Sciatic nerve (tissue), 2 donors: ENCODE measurements around the gene NKIRAS2. TPM values are rescaled to one million over a fixed set of nuclear protein-coding genes. Genes with fewer than 3 reads are reported as not detected.
"Not testable (repeated sequence)": the region's sequence is repeated elsewhere in the genome, so short reads cannot be mapped to it uniquely, and the experiment has no call there.

Experiments used
- ATAC-seq: fragments of 200-7000 bp; cut with Tn5 transposase; one replicate; pipeline ENCODE4 v1.9.1; 2020; ENCODE audit warnings: mild to moderate bottlenecking, moderate library complexity
- DNase-seq: peaks from one replicate; pipeline ENCODE4 v3.0.0-alpha.2; 2020; ENCODE audit warnings: low spot score
- intact Hi-C: fragments of 100-400 bp; cut with DNase I; formaldehyde crosslinking; loops from one replicate; pipeline ENCODE4 v1.14.2; 2022
- total RNA-seq: library from RNA; stranded (reverse); fragmentation: NEBNext Ultra II Directional; extraction: Animal tissue kit (Norgen Biotek cat#: 25700); gene quantifications from one replicate; pipeline ENCODE4 v1.2.1, GENCODE V29; 2021
- donor health status: DM: no; HTN: no; CAD: no.
- donor health status: DM: no; HTN: no; CAD: no.

The NKIRAS2 gene
- total RNA-seq, 1 donor from 2014 or later = 18.9 TPM

- DNase-seq = no peak
- intact Hi-C loops = no loop called here
Measured at GRCh38 chr17:41989702-41990419, 30.0 kb upstream of the NKIRAS2 start.

GRCh38 chr17:41992576-41992975, 27.3 kb upstream of the NKIRAS2 start:
- DNase-seq (peak; percentile 52), ATAC-seq (peak; percentile 63)
- intact Hi-C loops = no loop called here

More at GRCh38 chr17:41989702-41990419, 30.0 kb upstream of the NKIRAS2 start:
- no peak for ATAC-seq

DNA sequence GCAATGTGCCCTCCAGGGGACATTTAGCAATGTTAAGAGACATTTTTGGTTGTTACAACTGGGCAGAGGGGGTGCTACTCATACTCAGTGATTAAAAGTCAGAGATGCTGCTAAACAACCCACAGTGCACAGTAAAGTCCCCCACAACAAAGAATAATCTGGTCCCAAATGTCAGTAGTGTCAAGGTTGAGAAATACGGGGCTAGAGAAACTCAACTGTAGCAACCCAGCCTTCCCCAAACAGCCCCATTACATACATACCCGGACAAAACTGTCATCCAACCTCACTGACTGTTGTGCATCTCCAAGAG, 23.1 kb upstream of the NKIRAS2 start:
- ATAC-seq (no peak), DNase-seq (no peak)
- intact Hi-C loops = no loop called here

GRCh38 chr17:41998497-41998896, 21.4 kb upstream of the NKIRAS2 start:
- intact Hi-C loops = no loop called here
- ATAC-seq (no peak), DNase-seq (no peak)

GRCh38 chr17:42000413-42001133, 19.3 kb upstream of the NKIRAS2 start:
- ATAC-seq = no peak
- no peak for DNase-seq
- intact Hi-C loops = loop anchor here (5.0 kb wide), 1 partner anchor 967 kb away; no protein-coding TSS in a partner anchor

- intact Hi-C loops = loop anchor here (5.0 kb wide), 1 partner anchor 966 kb away; no protein-coding TSS in a partner anchor
- DNase-seq (no peak), ATAC-seq (no peak)
Measured at GRCh38 chr17:42001729-42002128, 18.2 kb upstream of the NKIRAS2 start.

DNA sequence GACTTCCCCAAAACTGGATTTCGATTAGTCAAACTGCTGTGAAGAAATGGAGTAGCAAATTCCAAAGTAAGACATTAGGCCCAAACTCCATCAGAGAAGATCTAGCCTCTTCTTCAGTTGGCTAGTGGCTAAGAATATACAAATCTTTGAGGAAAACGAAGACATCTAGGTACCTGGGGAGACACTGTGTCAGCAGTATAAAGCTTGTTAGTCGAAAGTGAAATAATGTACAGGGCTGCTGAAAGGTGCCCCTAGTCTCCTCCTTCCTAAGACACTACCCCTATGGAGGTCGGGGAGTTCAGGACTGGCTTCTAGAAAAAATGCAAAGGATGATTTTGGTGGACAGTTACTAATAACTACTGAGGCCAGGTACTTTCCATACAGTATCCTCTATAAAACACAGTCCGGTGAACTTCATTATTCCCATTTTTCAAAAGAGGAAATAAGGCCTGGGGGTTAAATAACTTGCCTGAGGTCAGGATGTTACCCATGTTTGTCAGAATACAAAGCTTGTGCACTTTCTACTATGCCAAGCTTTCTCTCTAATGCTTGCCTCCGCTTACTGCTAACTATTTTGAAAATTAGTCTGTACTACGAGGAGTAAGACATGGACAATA, 17.6 kb upstream of the NKIRAS2 start:
- no peak for DNase-seq
- intact Hi-C loops = loop anchor here (5.0 kb wide), 1 partner anchor 965 kb away; no protein-coding TSS in a partner anchor
- no peak for ATAC-seq

- intact Hi-C loops = loop anchor here (5.0 kb wide), 1 partner anchor 964 kb away; no protein-coding TSS in a partner anchor
- ATAC-seq = peak; percentile 60
- no peak for DNase-seq
Measured at GRCh38 chr17:42002792-42003301, 17.0 kb upstream of the NKIRAS2 start.

DNA sequence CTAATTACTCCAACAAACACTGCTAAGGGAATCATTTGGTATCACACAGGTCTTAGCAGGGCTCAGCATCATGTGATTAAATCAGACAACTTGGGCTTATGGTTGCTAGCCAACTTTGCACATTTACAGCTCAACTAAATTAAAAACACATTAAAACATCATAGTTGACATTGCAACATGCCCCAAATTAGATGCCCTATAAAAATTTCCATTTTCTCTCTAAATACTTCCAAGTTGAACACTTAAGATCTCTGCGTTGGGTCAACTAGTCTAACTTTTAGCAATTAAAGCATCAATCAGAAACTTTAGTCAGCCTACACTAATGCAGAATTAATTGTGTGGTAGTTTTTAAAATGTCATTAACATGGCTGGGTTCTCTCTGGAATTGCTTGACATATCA, 14.7 kb upstream of the NKIRAS2 start:
- no peak for ATAC-seq
- no peak for DNase-seq
- intact Hi-C loops = no loop called here

- peak; percentile 62 for DNase-seq
- ATAC-seq = peak; percentile 71
- intact Hi-C loops = loop anchor here (2.0 kb wide), 1 partner anchor 42 kb away; the partner anchor contains the start of gene CNP
Measured at GRCh38 chr17:42009170-42009569, 10.7 kb upstream of the NKIRAS2 start.

GRCh38 chr17:42010266-42010680, 9.6 kb upstream of the NKIRAS2 start:
- ATAC-seq, intact Hi-C loops: not testable (repeated sequence)
- peak; percentile 38 for DNase-seq

DNA sequence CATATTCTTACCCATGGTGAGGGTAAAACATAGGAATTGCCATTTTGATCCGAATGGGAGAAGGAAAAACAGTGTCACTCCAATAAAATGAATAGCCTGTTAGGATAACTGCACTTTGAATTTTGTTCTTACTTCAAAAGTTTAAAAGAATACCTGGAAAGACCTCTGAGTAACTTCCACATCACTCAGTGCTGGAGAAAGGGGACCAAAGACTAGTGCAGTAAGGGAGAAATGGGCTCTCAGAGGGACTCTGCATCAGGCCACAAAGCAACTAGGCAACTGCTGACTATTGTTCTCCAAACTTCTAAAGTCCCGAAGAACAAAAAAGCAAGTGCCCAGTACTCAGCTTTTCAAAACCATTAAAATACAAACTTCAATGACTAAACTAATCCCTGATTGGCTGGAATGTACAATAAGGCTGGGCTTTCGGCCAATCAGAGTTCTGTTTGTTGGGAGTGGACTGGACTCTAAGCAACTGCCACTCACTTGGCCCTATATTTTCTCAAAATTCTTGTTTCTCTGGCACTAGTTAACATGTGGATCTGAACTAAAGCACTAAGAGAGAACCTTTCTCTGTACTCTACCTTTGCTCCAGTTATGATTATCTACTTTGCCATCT, 8.9 kb upstream of the NKIRAS2 start:
- DNase-seq (peak; percentile 49), ATAC-seq (no peak)
- intact Hi-C loops = no loop called here

GRCh38 chr17:42012363-42012762, 7.5 kb upstream of the NKIRAS2 start:
- intact Hi-C loops, DNase-seq, ATAC-seq: not testable (repeated sequence)

GRCh38 chr17:42013740-42014139, 6.2 kb upstream of the NKIRAS2 start:
- intact Hi-C loops, DNase-seq, ATAC-seq: not testable (repeated sequence)

DNA sequence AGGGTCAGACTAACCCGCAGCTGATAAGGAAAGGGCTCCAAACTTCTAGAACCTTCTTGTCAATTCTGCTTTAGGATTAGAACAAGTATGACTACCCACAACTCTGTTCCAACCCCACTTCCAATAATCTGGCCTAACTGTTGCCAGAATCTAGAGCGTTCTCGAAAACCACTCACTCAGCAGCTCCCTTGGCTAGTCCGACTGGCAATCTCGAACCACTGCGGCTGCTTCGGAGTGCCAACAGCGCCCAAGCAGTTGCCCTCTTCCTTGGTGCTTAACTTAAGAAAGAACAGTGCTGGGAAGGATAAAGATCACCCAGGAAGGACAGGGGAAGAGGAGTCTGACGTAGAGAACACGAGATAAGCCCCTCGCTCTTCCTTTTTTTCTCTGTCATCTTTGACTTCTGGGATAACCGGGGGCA, 3.5 kb upstream of the NKIRAS2 start:
- intact Hi-C loops = no loop called here
- ATAC-seq (no peak), DNase-seq (no peak)

- peak; percentile 93 for DNase-seq
- peak; percentile 97 for ATAC-seq
- intact Hi-C loops = no loop called here
Measured at GRCh38 chr17:42016941-42017865, 2.7 kb upstream of the NKIRAS2 start, which contains the start of gene DNAJC7. DNAJC7 (minus strand) TSS chr17:42017439; CDS start chr17:42017416, 23 bp downstream.

GRCh38 chr17:42017866-42018200, 2.1 kb upstream of the NKIRAS2 start:
- ATAC-seq = no peak

GRCh38 chr17:42018339-42018738, 1.6 kb upstream of the NKIRAS2 start:
- intact Hi-C loops = no loop called here
- no peak for DNase-seq
- ATAC-seq = no peak

More at GRCh38 chr17:42017866-42018200, 2.1 kb upstream of the NKIRAS2 start:
- intact Hi-C loops = no loop called here
- DNase-seq = no peak
